ENCODE results near the gene IREB2.

IREB2 gene

DNA sequence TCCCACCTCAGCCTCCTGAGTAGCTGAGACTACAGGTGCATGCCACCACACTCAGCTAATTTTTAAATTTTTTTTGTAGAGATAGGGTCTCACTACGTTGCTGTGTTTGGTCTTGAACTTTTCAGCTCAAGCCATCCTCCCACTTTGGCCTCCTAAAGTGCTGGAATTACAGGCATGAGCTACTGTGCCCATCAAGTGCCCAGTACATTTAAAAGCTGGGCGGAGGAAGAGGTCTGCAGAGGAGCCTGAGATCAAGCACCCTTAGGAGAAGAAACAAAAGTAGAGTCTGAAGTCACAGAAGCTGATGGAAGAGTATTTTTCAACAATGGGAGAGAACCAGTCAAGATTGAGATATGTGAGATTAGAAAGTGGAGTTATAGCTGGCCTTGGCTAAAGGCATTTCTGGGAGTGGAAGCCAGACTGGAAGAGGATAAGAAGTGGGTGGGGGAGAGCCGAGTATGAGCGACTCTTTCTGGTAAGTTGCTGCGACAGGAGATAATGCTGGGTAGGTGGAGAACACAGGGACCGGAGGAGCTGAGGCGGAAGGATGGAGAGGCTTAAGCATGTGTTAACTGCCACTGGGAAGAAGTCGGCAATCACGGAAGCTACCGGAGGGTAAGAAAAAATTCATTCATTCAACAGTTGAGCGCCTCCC is 782 bp upstream of the IREB2 start:
- DNase-seq (ENCODE audit: low read depth), result no peak

GRCh38 chr15:78438619-78439285 is 736 bp downstream of the IREB2 start:
- DNase-seq (ENCODE audit: low read depth), result no peak

DNA sequence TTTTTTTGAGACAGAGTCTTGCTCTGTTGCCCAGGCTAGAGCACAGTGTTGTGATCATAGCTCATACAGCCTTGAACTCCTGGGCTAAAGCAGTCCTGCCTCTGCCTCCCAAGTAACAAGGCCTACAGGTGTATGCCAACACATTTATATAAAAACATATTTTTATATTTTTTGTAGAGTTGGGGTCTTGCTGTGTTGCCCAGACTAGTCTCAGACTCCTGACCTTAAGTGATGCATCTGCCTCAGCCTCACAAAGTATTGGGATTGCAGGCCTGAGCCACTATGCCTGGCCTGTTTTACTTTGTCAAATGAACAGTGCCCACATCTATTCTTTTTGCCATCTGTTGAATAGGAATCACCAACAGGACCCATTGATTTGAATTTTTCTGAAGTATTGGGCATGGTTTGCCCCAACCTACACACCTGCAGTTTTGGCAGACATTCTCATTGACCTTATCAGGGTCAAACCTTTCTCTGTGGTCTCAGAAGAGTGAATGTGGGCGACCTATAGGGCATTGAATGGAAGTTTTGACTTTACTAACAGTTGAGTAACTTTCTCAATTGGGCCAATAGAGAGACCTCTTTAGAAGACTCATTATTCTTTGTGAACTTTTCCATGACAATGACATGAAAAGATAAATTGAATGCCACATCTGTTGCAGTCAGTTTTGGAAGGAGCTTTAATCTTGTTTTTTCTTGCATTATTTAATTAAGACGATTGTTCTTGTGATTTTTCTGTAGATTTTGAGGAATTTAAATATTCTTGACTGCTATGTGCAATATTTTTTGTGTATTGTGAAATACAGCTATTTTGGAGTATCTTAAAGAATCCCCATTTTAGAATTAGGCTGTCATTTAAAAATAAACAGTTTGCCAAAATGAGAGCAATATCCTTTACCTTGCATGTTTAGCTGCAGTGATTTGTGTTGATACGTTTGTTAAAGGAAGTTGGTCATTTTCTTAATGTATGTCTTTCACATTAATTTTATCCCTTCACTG is 2.7 kb downstream of the IREB2 start:
- no peak for DNase-seq (ENCODE audit: low read depth)

DNA sequence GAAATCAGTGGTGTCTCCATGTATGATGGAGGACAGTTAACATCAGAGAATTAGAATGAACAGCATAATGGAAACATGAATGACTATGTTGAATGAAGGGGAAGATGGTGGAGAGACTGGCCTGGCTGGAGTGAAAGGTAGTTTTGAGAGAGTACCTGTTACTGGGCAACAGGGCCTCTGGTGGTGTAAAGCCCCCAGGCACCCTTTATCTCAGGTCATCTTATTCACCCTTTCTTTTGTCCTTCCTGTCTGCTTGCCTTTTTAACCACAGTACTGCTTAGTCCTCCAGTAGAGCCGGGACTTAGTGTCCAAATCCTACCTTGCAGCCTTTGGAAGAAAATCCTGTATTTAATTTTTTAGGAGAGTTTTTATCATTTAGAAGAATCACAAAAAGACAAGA is 6.2 kb downstream of the IREB2 start:
- no peak for DNase-seq (ENCODE audit: low read depth)

DNA sequence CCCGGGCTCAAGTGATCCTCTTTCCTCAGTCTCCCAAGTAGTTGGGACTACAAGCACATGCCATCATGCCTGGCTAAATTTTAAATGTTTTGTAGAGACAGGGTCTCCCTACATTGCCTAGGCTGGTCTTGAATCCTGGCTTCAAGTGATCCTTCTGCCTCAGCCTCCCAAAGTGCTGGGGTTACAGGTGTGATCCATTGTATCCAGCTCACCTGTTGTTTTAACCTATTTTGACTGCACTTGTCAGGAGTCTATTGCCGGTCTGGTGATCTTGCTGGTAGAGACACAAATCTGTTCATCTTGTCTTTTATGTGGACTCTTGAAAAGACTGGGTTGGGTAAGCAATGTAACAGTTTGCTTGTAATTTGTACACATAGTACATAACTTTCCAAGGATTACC is 7.9 kb downstream of the IREB2 start:
- no peak for DNase-seq (ENCODE audit: low read depth)

GRCh38 chr15:78446551-78446950 is 8.5 kb downstream of the IREB2 start:
- no peak for DNase-seq (ENCODE audit: low read depth)

GRCh38 chr15:78448441-78449219 is 10.6 kb downstream of the IREB2 start:
- no peak for DNase-seq (ENCODE audit: low read depth)

GRCh38 chr15:78449220-78449999 is 11.4 kb downstream of the IREB2 start:
- DNase-seq (ENCODE audit: low read depth), result no peak

DNA sequence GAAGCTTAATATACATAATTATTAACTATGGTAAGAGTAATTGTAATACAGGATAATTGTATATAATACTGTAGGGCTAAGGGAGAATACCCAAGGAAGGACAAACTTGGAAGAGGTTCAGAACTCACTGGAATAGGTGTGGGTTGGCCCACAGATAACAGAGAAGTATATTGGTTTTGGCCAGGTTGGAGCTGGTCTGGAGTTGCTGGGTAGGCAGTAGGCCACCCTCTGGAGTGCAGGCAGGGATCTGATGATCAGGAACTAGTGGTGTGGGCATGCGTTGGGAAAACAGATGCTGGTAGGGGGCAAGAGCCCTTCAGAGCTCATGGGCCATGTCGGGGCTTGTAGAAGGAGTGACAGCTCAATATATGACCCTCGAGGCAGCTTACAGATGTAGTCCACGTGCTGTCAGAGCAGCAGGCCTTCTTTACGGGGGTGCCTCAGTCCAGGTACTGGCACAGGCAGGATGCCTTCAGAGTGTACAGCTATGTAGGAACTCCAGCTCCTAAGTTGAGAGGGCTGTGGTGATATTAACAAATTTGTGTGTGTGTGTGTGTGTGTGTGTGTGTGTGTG is 12.4 kb downstream of the IREB2 start:
- DNase-seq (ENCODE audit: low read depth), result no peak

DNA sequence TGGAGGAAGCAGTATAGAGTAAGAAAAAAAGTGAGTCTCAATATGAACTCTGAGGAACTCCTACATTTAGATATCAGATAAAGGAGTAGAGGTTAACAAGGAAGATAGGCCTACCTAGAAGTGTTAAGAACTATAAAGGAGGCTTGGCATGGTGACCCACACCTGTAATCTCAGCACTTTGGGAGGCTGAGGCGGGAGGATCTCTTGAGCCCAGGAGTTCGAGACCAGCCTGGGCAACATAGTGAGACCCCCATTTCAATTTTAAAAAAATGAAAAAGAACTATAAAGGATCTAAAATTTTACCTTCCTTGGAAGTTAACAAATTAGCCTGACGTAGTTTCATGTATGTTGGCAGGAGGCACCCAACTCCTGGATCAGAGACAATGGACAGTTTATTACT is 14.5 kb downstream of the IREB2 start:
- no peak for DNase-seq (ENCODE audit: low read depth)

DNA sequence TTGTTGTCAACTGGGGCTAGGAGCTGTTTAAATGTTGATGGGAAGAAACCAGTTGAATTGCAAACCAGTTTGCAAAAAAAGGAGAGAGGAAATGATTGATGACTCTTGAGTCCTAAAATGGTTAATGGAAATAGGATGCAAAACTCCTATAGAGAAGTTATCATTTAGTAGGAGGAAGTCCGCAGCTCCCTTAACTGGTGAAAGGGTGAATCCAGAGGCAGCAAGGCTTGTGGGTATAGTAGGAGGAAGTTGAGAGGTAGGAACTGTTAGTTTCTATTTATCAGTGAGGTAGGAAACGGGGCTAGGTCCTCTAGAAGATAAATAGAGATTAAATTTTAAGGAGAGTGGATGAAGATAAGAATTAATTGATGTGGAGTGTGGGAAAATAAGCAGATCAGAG is 15.4 kb downstream of the IREB2 start:
- DNase-seq (ENCODE audit: low read depth), result no peak

DNA sequence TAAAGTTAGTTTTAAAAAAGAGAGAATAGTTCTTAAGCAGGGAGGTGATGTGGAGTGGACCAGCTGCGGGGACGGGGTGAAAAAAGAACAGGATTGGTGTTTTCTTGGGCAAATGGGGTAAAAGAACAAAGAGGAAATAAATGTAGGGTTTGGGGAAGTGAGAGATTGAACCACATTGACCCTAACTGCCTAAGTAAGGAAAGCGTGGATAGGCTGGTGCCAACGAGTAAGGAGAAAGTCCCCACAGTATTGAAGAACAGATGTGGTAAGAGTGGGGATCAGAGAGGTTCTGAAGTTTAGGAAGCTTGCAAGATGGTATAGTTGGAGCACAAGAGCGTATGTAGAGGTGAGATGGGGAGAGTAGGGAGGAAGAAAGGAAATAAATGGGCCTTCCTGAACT is 17.0 kb downstream of the IREB2 start:
- DNase-seq (ENCODE audit: low read depth), result no peak

DNA sequence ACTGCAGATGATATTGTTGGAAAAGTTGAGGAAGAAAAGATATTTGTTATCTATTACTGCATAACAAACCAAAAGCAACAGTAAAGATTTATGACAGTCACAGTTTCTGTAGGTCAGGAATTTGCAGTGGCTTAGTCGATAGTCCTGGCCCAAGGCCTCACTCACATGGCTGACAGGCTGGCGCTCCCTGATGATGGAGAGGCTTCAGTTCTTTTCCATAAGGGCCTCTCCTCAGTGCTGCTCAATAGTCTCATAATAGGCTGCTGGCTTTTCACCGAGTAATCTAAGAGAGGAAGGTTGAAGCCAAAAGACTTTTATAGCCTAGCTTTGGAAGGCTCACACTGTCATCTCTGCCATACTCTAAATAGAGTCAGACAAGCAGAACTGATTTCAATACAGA is 17.7 kb downstream of the IREB2 start:
- DNase-seq (ENCODE audit: low read depth), result no peak

- no peak for DNase-seq (ENCODE audit: low read depth)
Measured at GRCh38 chr15:78456426-78456825, 18.4 kb downstream of the IREB2 start.

GRCh38 chr15:78457101-78457500 is 19.1 kb downstream of the IREB2 start:
- DNase-seq (ENCODE audit: low read depth), result peak; percentile 35

DNA sequence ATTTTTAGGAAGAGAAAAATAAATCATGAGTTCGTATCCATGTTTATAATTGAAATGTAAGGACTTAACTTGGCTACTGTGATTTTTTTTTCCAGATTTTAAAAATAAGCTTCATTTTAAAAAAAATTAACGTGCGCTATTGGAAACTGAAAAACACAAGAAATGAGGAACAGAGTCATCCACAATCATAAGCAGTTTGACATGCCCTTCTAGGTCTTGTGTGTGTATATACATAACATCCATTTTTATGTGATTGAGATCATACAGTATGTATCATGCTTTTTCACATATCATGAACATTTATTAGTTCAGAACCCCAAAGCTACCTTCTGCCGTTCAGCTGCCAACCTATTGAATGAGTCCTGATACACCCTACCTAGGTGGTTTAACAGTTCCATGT is 22.7 kb downstream of the IREB2 start:
- DNase-seq (ENCODE audit: low read depth), result no peak

GRCh38 chr15:78461171-78461888 is 23.3 kb downstream of the IREB2 start:
- DNase-seq (ENCODE audit: low read depth), result no peak

DNA sequence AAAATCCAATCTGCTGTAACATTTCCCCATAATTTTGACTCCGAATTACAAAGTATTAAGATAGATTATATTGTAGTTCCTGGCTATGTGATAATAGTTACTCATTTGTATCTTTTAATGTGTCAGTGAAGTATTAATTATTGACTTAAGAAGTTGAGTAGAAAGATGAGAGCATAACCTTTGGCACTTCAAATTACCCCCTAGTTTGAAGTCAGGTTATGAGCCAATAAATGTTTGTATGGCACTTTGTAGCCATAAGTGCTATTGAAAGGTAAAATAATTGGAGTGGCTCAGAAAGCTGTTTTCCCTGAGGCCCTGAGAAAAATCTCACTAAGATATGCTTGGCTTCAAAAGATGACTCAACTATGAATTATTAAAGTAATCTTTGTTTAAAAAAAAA is 31.0 kb downstream of the IREB2 start:
- DNase-seq (ENCODE audit: low read depth), result no peak

GRCh38 chr15:78477295-78477694 is 39.3 kb downstream of the IREB2 start:
- no peak for DNase-seq (ENCODE audit: low read depth)

DNA sequence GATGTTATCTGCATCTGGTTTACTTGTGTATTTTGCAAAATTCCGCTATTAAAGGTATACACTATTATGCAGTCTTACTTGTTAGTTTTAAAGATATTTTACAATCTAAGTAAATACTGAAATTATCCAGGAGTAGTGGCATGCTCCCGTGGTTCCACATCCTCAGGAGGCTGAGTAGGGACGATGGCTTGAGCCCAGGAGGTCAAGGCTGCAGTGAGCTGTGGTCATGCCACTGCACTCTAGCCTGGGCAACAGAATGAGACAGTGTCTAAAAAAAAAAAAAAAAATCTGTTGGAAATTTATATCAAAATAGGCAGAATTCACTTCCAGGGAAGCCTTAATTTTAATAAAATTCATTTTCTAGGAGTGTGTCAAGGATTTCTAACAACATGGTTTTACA is 41.6 kb downstream of the IREB2 start:
- no peak for DNase-seq (ENCODE audit: low read depth)

Data from non-pigmented ciliary epithelial cell (primary cell).